HCT116 (cell line): ENCODE data around the gene NMNAT3. TPM values are rescaled to one million over a fixed set of nuclear protein-coding genes. Genes with fewer than 3 reads are reported as not detected.

ENCODE experiments used
- ATAC-seq: fragments of 200-7000 bp; cut with Tn5 transposase; 2 replicates; pipeline ENCODE4 v1.9.1; 2020; ENCODE audit warnings: mild to moderate bottlenecking, moderate library complexity
- BruUV-seq: library from RNA; stranded (reverse); fragments of 400-500 nt; replicated peaks from 2 replicates; lab custom pipeline; 2021; lab: Mats Ljungman, UMichigan
- CTCF ChIA-PET: fragments of 300-600 bp; sonication (Branson Sonifier 250); formaldehyde crosslinking; loops from one replicate; lab custom pipeline; 2021; ENCODE audit warnings: antibody characterized with exemption; lab: Charles Lee
- POLR2A ChIA-PET: fragments of 300-600, 350-600 bp; sonication (Branson Sonifier 250); formaldehyde crosslinking; loops from one replicate; lab custom pipeline; 2021; ENCODE audit warnings: antibody characterized with exemption; lab: Charles Lee
- RAD21 ChIA-PET, 2 experiments: fragments of 300-600 bp; sonication (Branson Sonifier 250); formaldehyde crosslinking; loops; one replicate each; lab custom pipeline; 2023; ENCODE audit warnings: low total read pairs in 2 of 2; ENCODE audit not compliant: uncharacterized antibody in 2 of 2, unreplicated experiment in 2 of 2, low non-redundant PET in 1 of 2; lab: Charles Lee
- DNase-seq: peaks from one replicate; pipeline ENCODE4 v3.0.0-alpha.2; 2010; ENCODE audit warnings: low read depth, low spot score
- H2AFZ ChIP-seq: fragments of 200-600 bp; shearing (Covaris generic), sonication (generic); 2 replicates; pipeline ENCODE4 v1.6.1; 2017; ENCODE audit warnings: low read depth, mixed run types, mixed read lengths, antibody characterized with exemption, low read length; ENCODE audit not compliant: poor library complexity, severe bottlenecking
- H3K27ac ChIP-seq: 2 replicates; pipeline ENCODE4 v1.5.1; 2012; ENCODE audit warnings: low read depth, low read length
- H3K27me3 ChIP-seq: fragments of 200-600 bp; sonication (generic); 2 replicates; pipeline ENCODE4 v1.6.1; 2016; ENCODE audit warnings: mixed run types, low read length, mixed read lengths; ENCODE audit not compliant: insufficient read depth
- H3K36me3 ChIP-seq, 2 experiments: fragments of 200-500 bp in 1 of 2; fragments of 200-600 bp in 1 of 2; sonication (Bioruptor generic) in 1 of 2; sonication (generic) in 1 of 2; 2 replicates each; pipeline versions ENCODE4 v1.5.1 to v1.6.1; 2014 to 2016; ENCODE audit warnings: low read length in 2 of 2, inconsistent platforms in 1 of 2, mixed read lengths in 1 of 2, mixed run types in 1 of 2; ENCODE audit not compliant: insufficient read depth in 2 of 2, control insufficient read depth in 1 of 2
- H3K4me1 ChIP-seq, 2 experiments: fragments of 200-600 bp in 1 of 2; sonication (generic) in 1 of 2; 2 replicates each; pipeline versions ENCODE4 v1.5.1 to v1.6.1; 2012 to 2017; ENCODE audit warnings: low read length in 2 of 2, inconsistent platforms in 1 of 2, mild to moderate bottlenecking in 1 of 2, mixed read lengths in 1 of 2, mixed run types in 1 of 2, moderate library complexity in 1 of 2; ENCODE audit not compliant: insufficient read depth in 2 of 2, control insufficient read depth in 1 of 2
- H3K4me2 ChIP-seq: fragments of 200-600 bp; sonication (generic); 2 replicates; pipeline ENCODE4 v1.6.1; 2017; ENCODE audit warnings: mixed run types, low read length, mixed read lengths
- H3K4me3 ChIP-seq, 2 experiments: fragments of 200-600 bp in 1 of 2; sonication (generic) in 1 of 2; replicated peaks in 1 of 2; 2 replicates each; pipeline ENCODE4 v1.5.1; 2011 to 2016; ENCODE audit warnings: low read length in 2 of 2, control low read depth in 1 of 2, low read depth in 1 of 2, mild to moderate bottlenecking in 1 of 2, mixed read lengths in 1 of 2, mixed run types in 1 of 2
- H3K79me2 ChIP-seq: fragments of 200-600 bp; sonication (generic); 2 replicates; pipeline ENCODE4 v1.6.1; 2017; ENCODE audit warnings: mild to moderate bottlenecking, mixed run types, low read length, moderate library complexity, mixed read lengths; ENCODE audit not compliant: insufficient read depth
- H3K9ac ChIP-seq: fragments of 200-600 bp; sonication (generic); 2 replicates; pipeline ENCODE4 v1.6.1; 2016; ENCODE audit warnings: low read length, mixed read lengths
- H3K9me2 ChIP-seq: fragments of 200-600 bp; sonication (generic), shearing (Covaris generic); 2 replicates; pipeline ENCODE4 v1.6.1; 2017; ENCODE audit warnings: mixed run types, mild to moderate bottlenecking, moderate library complexity; ENCODE audit not compliant: insufficient read depth
- H3K9me3 ChIP-seq, 2 experiments: fragments of 200-500 bp in 1 of 2; fragments of 200-600 bp in 1 of 2; sonication (Bioruptor generic) in 1 of 2; sonication (generic) in 1 of 2; 2 replicates each; pipeline ENCODE4 v1.6.1; 2014 to 2017; ENCODE audit warnings: low read length in 2 of 2, mixed read lengths in 2 of 2, inconsistent platforms in 1 of 2, low read depth in 1 of 2, mild to moderate bottlenecking in 1 of 2, mixed run types in 1 of 2, moderate library complexity in 1 of 2; ENCODE audit not compliant: control insufficient read depth in 1 of 2, insufficient read depth in 1 of 2
- H4K20me1 ChIP-seq: fragments of 200-600 bp; sonication (generic), shearing (Covaris generic); 2 replicates; pipeline ENCODE4 v1.6.1; 2017; ENCODE audit warnings: mixed run types, mild to moderate bottlenecking, moderate library complexity; ENCODE audit not compliant: insufficient read depth
- EGR1 ChIP-seq: IDR thresholded peaks from 2 replicates; pipeline ENCODE4 v1.6.1; 2012; ENCODE audit warnings: low read depth
- EZH2phosphoT487 ChIP-seq: fragments of 200-600 bp; IDR thresholded peaks from 2 replicates; pipeline ENCODE4 v1.6.1; 2018; ENCODE audit warnings: antibody characterized with exemption, borderline replicate concordance
- POLR2AphosphoS5 ChIP-seq: IDR thresholded peaks from 2 replicates; pipeline ENCODE4 v1.6.1; 2011; ENCODE audit warnings: mild to moderate bottlenecking, low read depth, low read length, moderate library complexity
- RAD21 ChIP-seq: IDR thresholded peaks from 2 replicates; pipeline ENCODE4 v1.6.1; 2012; ENCODE audit warnings: low read depth, mild to moderate bottlenecking
- SRF ChIP-seq: IDR thresholded peaks from 2 replicates; pipeline ENCODE4 v1.6.1; 2012; ENCODE audit warnings: low read depth
- TCF7L2 ChIP-seq: IDR thresholded peaks from 2 replicates; pipeline ENCODE4 v1.7.0; 2011; ENCODE audit warnings: borderline replicate concordance, inconsistent platforms; ENCODE audit not compliant: insufficient read depth, insufficient read length; ENCODE audit errors: extremely low read depth
- YY1 ChIP-seq: IDR thresholded peaks from 2 replicates; pipeline ENCODE4 v1.6.1; 2011; ENCODE audit warnings: low read length, low read depth, moderate library complexity, mild to moderate bottlenecking; ENCODE audit not compliant: insufficient replicate concordance; ENCODE audit errors: extremely low read depth
- ZFX ChIP-seq: fragments of 450-650 bp; IDR thresholded peaks from 2 replicates; pipeline ENCODE4 v1.6.1; 2017
- ZNF274 ChIP-seq: fragments of 200-500 bp; sonication (Bioruptor generic); IDR thresholded peaks from 2 replicates; pipeline ENCODE4 v1.6.1; 2014; ENCODE audit warnings: mild to moderate bottlenecking, low read depth, low read length, inconsistent platforms
- intact Hi-C: fragments of 100-400 bp; cut with micrococcal nuclease; formaldehyde crosslinking; loops from 2 replicates; pipeline ENCODE4 v1.10.0; 2022
- total RNA-seq: library from RNA; stranded (reverse); gene quantifications from one replicate; pipeline ENCODE4 v1.2.1, GENCODE V29; 2021; ENCODE audit not compliant: unreplicated experiment
- TF ChIP-seq, protein P1 (sequence below): IDR thresholded peaks from 2 replicates; pipeline ENCODE4 v1.6.1; 2012
- TF ChIP-seq, protein P2 (sequence below), 3 experiments: fragments of 200-600 bp in 1 of 3; sonication (generic) in 1 of 3; IDR thresholded peaks in 2 of 3; conservative IDR thresholded peaks in 1 of 3; 2 replicates each; pipeline ENCODE4 v1.5.1; 2012 to 2017; ENCODE audit warnings: low read depth in 2 of 3, low read length in 2 of 3, antibody characterized with exemption in 1 of 3, borderline replicate concordance in 1 of 3, control low read depth in 1 of 3, mild to moderate bottlenecking in 1 of 3, mixed read lengths in 1 of 3, mixed run types in 1 of 3, moderate library complexity in 1 of 3; ENCODE audit not compliant: insufficient read depth in 1 of 3
- TF ChIP-seq, protein P3 (sequence below): IDR thresholded peaks from 2 replicates; pipeline ENCODE4 v1.6.1; 2011; ENCODE audit warnings: mild to moderate bottlenecking, low read length, moderate library complexity; ENCODE audit not compliant: insufficient replicate concordance; ENCODE audit errors: extremely low read depth

The NMNAT3 gene
- total RNA-seq, 1 experiment from 2014 or later: 5.7 TPM

DNA sequence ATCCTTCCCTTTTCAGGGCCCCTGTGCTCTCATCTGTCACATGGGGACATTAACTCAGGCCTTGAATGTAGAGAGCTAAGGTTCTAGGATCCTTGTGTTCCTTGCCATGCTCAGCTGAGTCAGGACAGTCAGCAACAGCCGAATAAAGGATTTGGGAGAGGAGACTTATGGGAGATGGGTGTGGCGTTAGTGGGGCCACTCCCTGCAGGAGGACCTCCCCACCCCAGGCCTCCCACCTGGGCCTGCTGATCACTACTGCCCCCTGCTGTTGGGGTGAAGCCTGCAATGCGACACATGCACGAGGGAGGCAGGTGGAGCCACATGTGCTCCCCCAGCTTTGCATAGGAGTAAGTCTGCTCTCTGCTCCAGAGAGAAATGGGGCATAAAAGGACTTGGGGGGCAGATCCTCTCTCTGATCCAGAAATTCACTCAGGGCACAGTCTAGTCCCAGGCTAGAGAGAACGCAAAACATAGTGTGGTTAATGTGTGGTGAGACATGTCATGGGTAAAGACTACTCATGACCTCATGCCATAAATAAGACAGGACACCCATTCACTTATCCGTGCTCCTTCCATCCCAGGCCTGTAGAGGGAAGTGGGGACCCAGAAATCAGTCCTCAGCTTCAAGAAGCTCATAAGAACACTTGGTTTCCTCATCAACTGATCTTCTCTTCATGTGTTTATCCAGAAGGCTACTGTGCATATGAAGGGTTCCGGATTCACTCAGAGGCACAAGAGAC is 157.6 kb downstream of the NMNAT3 start (continued):
- TF ChIP-seq, protein P1, sequence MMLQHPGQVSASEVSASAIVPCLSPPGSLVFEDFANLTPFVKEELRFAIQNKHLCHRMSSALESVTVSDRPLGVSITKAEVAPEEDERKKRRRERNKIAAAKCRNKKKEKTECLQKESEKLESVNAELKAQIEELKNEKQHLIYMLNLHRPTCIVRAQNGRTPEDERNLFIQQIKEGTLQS: no peak
- 0 out of 2 replicates have a peak, but pooled peaks have one; percentile 29 for TF ChIP-seq SRF

DNA sequence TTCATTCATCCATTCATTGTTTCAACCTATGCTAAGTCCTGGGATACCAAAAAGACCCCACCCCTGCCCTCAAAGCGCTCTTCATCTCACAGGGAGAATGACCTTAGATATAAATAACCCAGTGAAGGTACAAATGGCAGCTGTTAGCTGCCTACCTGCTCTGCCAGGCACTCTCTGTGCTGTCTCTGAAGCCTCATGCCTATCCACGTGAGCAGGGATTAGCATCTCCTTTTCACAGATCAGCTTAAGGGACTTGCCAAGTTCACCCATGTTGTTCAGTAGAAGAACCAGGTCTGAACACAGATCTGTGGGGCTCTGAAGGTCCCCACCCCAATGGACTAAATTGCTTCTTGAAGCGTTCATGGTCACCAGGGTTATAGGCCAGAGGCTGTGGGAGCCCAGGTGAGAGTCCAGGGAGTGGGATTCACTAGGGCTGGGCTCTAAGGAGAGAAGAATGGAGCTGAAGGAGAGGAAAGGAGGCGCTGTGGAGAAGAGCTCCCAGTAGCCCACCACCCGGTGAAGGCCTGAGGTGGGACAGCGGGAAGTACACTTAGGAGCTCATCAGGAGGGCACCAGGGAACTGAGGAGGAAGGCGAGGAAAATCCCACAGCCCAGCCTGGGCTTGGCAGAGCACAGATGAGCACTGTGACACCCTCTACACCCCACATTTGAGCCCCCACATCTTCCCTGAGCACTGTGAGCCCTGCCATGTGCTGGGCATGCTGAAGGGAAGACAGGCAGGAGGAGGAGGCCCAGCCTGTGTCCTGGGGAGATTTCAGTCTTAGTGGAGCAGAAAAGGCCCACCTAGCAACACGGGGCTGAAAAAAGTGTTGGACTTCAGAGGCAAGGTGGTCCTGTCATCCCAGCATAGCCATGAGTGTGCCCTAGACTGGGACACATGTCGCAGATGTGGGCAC is 158.6 kb downstream of the NMNAT3 start:
- TF ChIP-seq, protein P2, sequence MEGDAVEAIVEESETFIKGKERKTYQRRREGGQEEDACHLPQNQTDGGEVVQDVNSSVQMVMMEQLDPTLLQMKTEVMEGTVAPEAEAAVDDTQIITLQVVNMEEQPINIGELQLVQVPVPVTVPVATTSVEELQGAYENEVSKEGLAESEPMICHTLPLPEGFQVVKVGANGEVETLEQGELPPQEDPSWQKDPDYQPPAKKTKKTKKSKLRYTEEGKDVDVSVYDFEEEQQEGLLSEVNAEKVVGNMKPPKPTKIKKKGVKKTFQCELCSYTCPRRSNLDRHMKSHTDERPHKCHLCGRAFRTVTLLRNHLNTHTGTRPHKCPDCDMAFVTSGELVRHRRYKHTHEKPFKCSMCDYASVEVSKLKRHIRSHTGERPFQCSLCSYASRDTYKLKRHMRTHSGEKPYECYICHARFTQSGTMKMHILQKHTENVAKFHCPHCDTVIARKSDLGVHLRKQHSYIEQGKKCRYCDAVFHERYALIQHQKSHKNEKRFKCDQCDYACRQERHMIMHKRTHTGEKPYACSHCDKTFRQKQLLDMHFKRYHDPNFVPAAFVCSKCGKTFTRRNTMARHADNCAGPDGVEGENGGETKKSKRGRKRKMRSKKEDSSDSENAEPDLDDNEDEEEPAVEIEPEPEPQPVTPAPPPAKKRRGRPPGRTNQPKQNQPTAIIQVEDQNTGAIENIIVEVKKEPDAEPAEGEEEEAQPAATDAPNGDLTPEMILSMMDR (IDR thresholded peaks at IDR 0.05 in 2 of 3, conservative IDR thresholded peaks at IDR 0.05 in 1 of 3; ENCODE audit: borderline replicate concordance in 1 of 3, insufficient read depth in 1 of 3, low read depth in 2 of 3, low read length in 2 of 3): no peak
- TF ChIP-seq YY1 (no peak), RAD21 (no peak), SRF (no peak), EGR1 (no peak), TCF7L2 (no peak), EZH2phosphoT487 (no peak), ZNF274 (no peak), ZFX (no peak), POLR2AphosphoS5 (no peak)
- TF ChIP-seq, protein P3, sequence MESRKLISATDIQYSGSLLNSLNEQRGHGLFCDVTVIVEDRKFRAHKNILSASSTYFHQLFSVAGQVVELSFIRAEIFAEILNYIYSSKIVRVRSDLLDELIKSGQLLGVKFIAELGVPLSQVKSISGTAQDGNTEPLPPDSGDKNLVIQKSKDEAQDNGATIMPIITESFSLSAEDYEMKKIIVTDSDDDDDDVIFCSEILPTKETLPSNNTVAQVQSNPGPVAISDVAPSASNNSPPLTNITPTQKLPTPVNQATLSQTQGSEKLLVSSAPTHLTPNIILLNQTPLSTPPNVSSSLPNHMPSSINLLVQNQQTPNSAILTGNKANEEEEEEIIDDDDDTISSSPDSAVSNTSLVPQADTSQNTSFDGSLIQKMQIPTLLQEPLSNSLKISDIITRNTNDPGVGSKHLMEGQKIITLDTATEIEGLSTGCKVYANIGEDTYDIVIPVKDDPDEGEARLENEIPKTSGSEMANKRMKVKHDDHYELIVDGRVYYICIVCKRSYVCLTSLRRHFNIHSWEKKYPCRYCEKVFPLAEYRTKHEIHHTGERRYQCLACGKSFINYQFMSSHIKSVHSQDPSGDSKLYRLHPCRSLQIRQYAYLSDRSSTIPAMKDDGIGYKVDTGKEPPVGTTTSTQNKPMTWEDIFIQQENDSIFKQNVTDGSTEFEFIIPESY: no peak
- TF ChIP-seq, protein P1: no peak
- Histone ChIP-seq H3K9me2 (no peaks in the 10 kb centered on the region), H4K20me1 (no peaks in the 10 kb centered on the region), H3K79me2 (no peaks in the 10 kb centered on the region), H3K27me3 (no peaks in the 10 kb centered on the region), H3K4me3 (no peak overlapping the region; a peak in 1 of 4 replicates), H3K9me3 (no peaks in the 10 kb centered on the region), H3K4me1 (peaks cover 0 to 19% of the 10 kb centered on the region in 2 experiments; a peak in 3 of 4 replicates), H3K27ac (no peak overlapping the region), H3K4me2 (peak overlapping the region; percentile 53), H2AFZ (no peak overlapping the region), H3K9ac (0 out of 2 replicates have a peak overlapping the region, but pooled peaks have one; percentile 42), H3K36me3 (peaks cover 0 to 3% of the 10 kb centered on the region in 2 experiments; a peak in 1 of 4 replicates)
- ATAC-seq (no peak), DNase-seq (no peak)
- POLR2A ChIA-PET: interaction anchor here (0.9 kb wide), 1 partner anchor 15 kb away, joined by 3 read pairs; no protein-coding TSS in a partner anchor
- RAD21 ChIA-PET: no interaction called here
- intact Hi-C loops: no loop called here
- CTCF ChIA-PET: interaction anchor here (0.8 to 2.5 kb wide), 8 partner anchors 11 to 165 kb away, joined by 3 to 14 read pairs (median 4); no protein-coding TSS in a partner anchor
- BruUV-seq: no TSS peak
